ENCODE measurements around the gene NUTM2D. TPM values are rescaled to one million over a fixed set of nuclear protein-coding genes. Genes with fewer than 3 reads are reported as not detected.
A peak's percentile ranks its signal among the peaks of the same experiment; 100 is the strongest.
"Not testable (repeated sequence)": the region's sequence is repeated elsewhere in the genome, so short reads cannot be mapped to it uniquely, and the experiment has no call there.

The NUTM2D gene
- total and polyA plus RNA-seq, 4 donors: 1.8 to 10.8 (median 5.7) TPM

- not testable (repeated sequence) for H3K9ac ChIP-seq (ENCODE audit: insufficient read depth in 1 of 2, low read length in 2 of 2); H3K9me3 ChIP-seq (ENCODE audit: control insufficient read depth in 4 of 4, insufficient read depth in 3 of 4, low read length in 3 of 4); ATAC-seq (ENCODE audit: insufficient read depth, low FRiP score); DNase-seq; H3K4me1 ChIP-seq (ENCODE audit: control insufficient read depth in 5 of 5, insufficient read depth in 5 of 5, low read length in 5 of 5); H3K4me3 ChIP-seq; H3K27me3 ChIP-seq (ENCODE audit: control insufficient read depth in 3 of 3, insufficient read depth in 3 of 3, low read length in 2 of 3); H3K27ac ChIP-seq (ENCODE audit: low read depth in 1 of 2, low read length in 1 of 2); H3K36me3 ChIP-seq (ENCODE audit: control insufficient read depth in 4 of 4, insufficient read depth in 4 of 4, low read length in 4 of 4)
- WGBS, 2 donors: 85 to 100% methylated on average over 1 of the region's 1 CpG
Observed at GRCh38 chr10:87374091-87374490, 16.5 kb downstream of the NUTM2D start.

- not testable (repeated sequence) for H3K9me3 ChIP-seq (ENCODE audit: control insufficient read depth in 4 of 4, insufficient read depth in 3 of 4, low read length in 3 of 4)
- WGBS, 2 donors: 80 to 87% methylated on average over 1 to 3 of the region's 4 CpGs
Observed at GRCh38 chr10:87379115-87379514, 21.6 kb downstream of the NUTM2D start.

DNA sequence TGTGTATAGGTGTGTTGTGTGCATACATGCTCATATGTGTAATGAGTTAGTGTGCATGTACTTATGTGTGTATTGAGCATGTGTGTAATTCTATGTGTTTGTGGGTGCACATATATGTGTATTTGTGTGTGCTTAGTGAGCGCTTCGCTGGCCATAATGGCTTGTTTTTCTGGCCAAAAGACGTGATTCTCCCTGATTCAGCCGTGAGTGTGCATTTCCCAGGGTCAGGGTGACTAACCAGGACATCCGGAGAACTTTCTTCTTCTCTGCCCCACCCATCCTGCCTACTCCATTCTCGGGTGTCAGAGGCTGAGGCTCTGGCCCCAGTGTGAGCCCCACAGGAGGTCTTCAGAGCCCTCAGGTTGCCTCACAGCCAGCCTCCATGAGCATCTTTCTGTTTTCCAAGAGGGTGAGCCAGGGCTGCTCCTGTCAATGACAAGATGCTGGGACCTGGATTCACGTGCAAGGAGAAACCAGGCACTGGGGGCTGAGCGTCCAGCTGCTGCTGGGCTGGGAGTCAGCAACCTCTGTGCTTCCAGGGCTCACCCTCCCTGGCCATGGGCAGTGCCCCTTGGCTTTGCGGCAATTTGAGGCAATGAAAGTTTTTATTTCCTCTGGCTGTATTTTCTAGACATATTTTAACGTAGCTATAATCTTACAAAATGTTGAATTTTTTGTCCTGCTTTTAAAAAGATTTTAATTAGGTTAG is 25.8 kb downstream of the NUTM2D start:
- not testable (repeated sequence) for ATAC-seq (ENCODE audit: insufficient read depth, low FRiP score); H3K36me3 ChIP-seq (ENCODE audit: control insufficient read depth in 4 of 4, insufficient read depth in 4 of 4, low read length in 4 of 4); H3K9ac ChIP-seq (ENCODE audit: insufficient read depth in 1 of 2, low read length in 2 of 2); DNase-seq; H3K4me3 ChIP-seq; H3K4me1 ChIP-seq (ENCODE audit: control insufficient read depth in 5 of 5, insufficient read depth in 5 of 5, low read length in 5 of 5); H3K9me3 ChIP-seq (ENCODE audit: control insufficient read depth in 4 of 4, insufficient read depth in 3 of 4, low read length in 3 of 4); H3K27ac ChIP-seq (ENCODE audit: low read depth in 1 of 2, low read length in 1 of 2); H3K27me3 ChIP-seq (ENCODE audit: control insufficient read depth in 3 of 3, insufficient read depth in 3 of 3, low read length in 2 of 3)
- 76 to 83% methylated on average over 8 of the region's 10 CpGs for WGBS, 2 donors

More at GRCh38 chr10:87379115-87379514, 21.6 kb downstream of the NUTM2D start:
- H3K9ac ChIP-seq (ENCODE audit: insufficient read depth in 1 of 2, low read length in 2 of 2); DNase-seq; H3K4me1 ChIP-seq (ENCODE audit: control insufficient read depth in 5 of 5, insufficient read depth in 5 of 5, low read length in 5 of 5); ATAC-seq (ENCODE audit: insufficient read depth, low FRiP score); H3K4me3 ChIP-seq; H3K27me3 ChIP-seq (ENCODE audit: control insufficient read depth in 3 of 3, insufficient read depth in 3 of 3, low read length in 2 of 3); H3K36me3 ChIP-seq (ENCODE audit: control insufficient read depth in 4 of 4, insufficient read depth in 4 of 4, low read length in 4 of 4); H3K27ac ChIP-seq (ENCODE audit: low read depth in 1 of 2, low read length in 1 of 2): not testable (repeated sequence)

- DNase-seq; ATAC-seq (ENCODE audit: insufficient read depth, low FRiP score); H3K4me3 ChIP-seq; H3K4me1 ChIP-seq (ENCODE audit: control insufficient read depth in 5 of 5, insufficient read depth in 5 of 5, low read length in 5 of 5); H3K36me3 ChIP-seq (ENCODE audit: control insufficient read depth in 4 of 4, insufficient read depth in 4 of 4, low read length in 4 of 4); H3K9ac ChIP-seq (ENCODE audit: insufficient read depth in 1 of 2, low read length in 2 of 2); H3K27me3 ChIP-seq (ENCODE audit: control insufficient read depth in 3 of 3, insufficient read depth in 3 of 3, low read length in 2 of 3); H3K27ac ChIP-seq (ENCODE audit: low read depth in 1 of 2, low read length in 1 of 2); H3K9me3 ChIP-seq (ENCODE audit: control insufficient read depth in 4 of 4, insufficient read depth in 3 of 4, low read length in 3 of 4): not testable (repeated sequence)
- 75 to 94% methylated on average over 4 to 5 of the region's 5 CpGs for WGBS, 2 donors
Observed at GRCh38 chr10:87384283-87384682, 26.7 kb downstream of the NUTM2D start.

- not testable (repeated sequence) for DNase-seq; H3K9me3 ChIP-seq (ENCODE audit: control insufficient read depth in 4 of 4, insufficient read depth in 3 of 4, low read length in 3 of 4); H3K27ac ChIP-seq (ENCODE audit: low read depth in 1 of 2, low read length in 1 of 2); H3K4me3 ChIP-seq; ATAC-seq (ENCODE audit: insufficient read depth, low FRiP score); H3K9ac ChIP-seq (ENCODE audit: insufficient read depth in 1 of 2, low read length in 2 of 2); H3K27me3 ChIP-seq (ENCODE audit: control insufficient read depth in 3 of 3, insufficient read depth in 3 of 3, low read length in 2 of 3); H3K36me3 ChIP-seq (ENCODE audit: control insufficient read depth in 4 of 4, insufficient read depth in 4 of 4, low read length in 4 of 4); H3K4me1 ChIP-seq (ENCODE audit: control insufficient read depth in 5 of 5, insufficient read depth in 5 of 5, low read length in 5 of 5)
- WGBS, 2 donors: 70 to 92% methylated on average over 2 to 4 of the region's 5 CpGs
Observed at GRCh38 chr10:87385762-87386360, 28.3 kb downstream of the NUTM2D start.

- peak in 1 of 3 donors; percentile 2 for DNase-seq
- not testable (repeated sequence) for H3K9me3 ChIP-seq (ENCODE audit: control insufficient read depth in 4 of 4, insufficient read depth in 3 of 4, low read length in 3 of 4); H3K27me3 ChIP-seq (ENCODE audit: control insufficient read depth in 3 of 3, insufficient read depth in 3 of 3, low read length in 2 of 3); H3K9ac ChIP-seq (ENCODE audit: insufficient read depth in 1 of 2, low read length in 2 of 2); H3K4me3 ChIP-seq; ATAC-seq (ENCODE audit: insufficient read depth, low FRiP score); H3K36me3 ChIP-seq (ENCODE audit: control insufficient read depth in 4 of 4, insufficient read depth in 4 of 4, low read length in 4 of 4); H3K4me1 ChIP-seq (ENCODE audit: control insufficient read depth in 5 of 5, insufficient read depth in 5 of 5, low read length in 5 of 5); H3K27ac ChIP-seq (ENCODE audit: low read depth in 1 of 2, low read length in 1 of 2)
- 56 to 74% methylated on average over 10 to 14 of the region's 14 CpGs for WGBS, 2 donors
Observed at GRCh38 chr10:87391360-87391759, 33.8 kb downstream of the NUTM2D start.

DNA sequence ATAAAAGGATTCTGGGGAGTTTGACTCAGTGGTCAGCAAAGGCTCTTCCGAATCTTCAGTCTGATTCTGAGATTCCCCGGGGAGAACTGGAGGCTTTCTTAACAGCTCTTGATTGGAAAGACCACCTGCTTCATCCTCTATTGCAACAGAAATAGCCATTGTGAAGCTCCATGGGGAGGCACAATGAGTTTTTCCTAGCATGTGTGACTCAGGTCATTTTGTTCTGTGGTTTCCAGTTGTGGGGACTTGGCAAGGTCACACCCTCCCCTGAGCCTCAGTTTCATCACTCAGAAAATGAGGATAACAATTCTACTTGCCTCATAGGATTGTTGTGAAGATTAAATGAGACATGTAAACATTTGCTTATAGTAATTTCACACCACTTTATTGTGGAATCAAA is 38.7 kb downstream of the NUTM2D start:
- ATAC-seq (ENCODE audit: insufficient read depth, low FRiP score): not testable (repeated sequence)
- 83 to 90% methylated on average over 2 of the region's 2 CpGs for WGBS, 2 donors

GRCh38 chr10:87398436-87398835 is 40.9 kb downstream of the NUTM2D start:
- not testable (repeated sequence) for H3K27me3 ChIP-seq (ENCODE audit: control insufficient read depth in 3 of 3, insufficient read depth in 3 of 3, low read length in 2 of 3); H3K36me3 ChIP-seq (ENCODE audit: control insufficient read depth in 4 of 4, insufficient read depth in 4 of 4, low read length in 4 of 4); H3K9ac ChIP-seq (ENCODE audit: insufficient read depth in 1 of 2, low read length in 2 of 2); H3K9me3 ChIP-seq (ENCODE audit: control insufficient read depth in 4 of 4, insufficient read depth in 3 of 4, low read length in 3 of 4); H3K4me3 ChIP-seq; DNase-seq; H3K27ac ChIP-seq (ENCODE audit: low read depth in 1 of 2, low read length in 1 of 2); ATAC-seq (ENCODE audit: insufficient read depth, low FRiP score); H3K4me1 ChIP-seq (ENCODE audit: control insufficient read depth in 5 of 5, insufficient read depth in 5 of 5, low read length in 5 of 5)
- WGBS, 2 donors: 67 to 71% methylated on average over 1 of the region's 2 CpGs

More for the DNA sequence above, 38.7 kb downstream of the NUTM2D start:
- not testable (repeated sequence) for H3K27ac ChIP-seq (ENCODE audit: low read depth in 1 of 2, low read length in 1 of 2); H3K36me3 ChIP-seq (ENCODE audit: control insufficient read depth in 4 of 4, insufficient read depth in 4 of 4, low read length in 4 of 4); H3K27me3 ChIP-seq (ENCODE audit: control insufficient read depth in 3 of 3, insufficient read depth in 3 of 3, low read length in 2 of 3); H3K9ac ChIP-seq (ENCODE audit: insufficient read depth in 1 of 2, low read length in 2 of 2); DNase-seq; H3K4me1 ChIP-seq (ENCODE audit: control insufficient read depth in 5 of 5, insufficient read depth in 5 of 5, low read length in 5 of 5); H3K4me3 ChIP-seq; H3K9me3 ChIP-seq (ENCODE audit: control insufficient read depth in 4 of 4, insufficient read depth in 3 of 4, low read length in 3 of 4)

Data from lung (tissue), 10 donors.